ENCODE data around the gene SMIM43.
A peak's percentile ranks its signal among the peaks of the same experiment; 100 is the strongest.
"Not testable (repeated sequence)": the region's sequence is repeated elsewhere in the genome, so short reads cannot be mapped to it uniquely, and the experiment has no call there.

SMIM43 gene

GRCh38 chr4:121749225-121749624, 15.7 kb downstream of the SMIM43 start:
- no peaks in the 10 kb centered on the region for H3K27me3 ChIP-seq (ENCODE audit: control insufficient read depth, insufficient read depth, low read length)
- no peaks in the 10 kb centered on the region for H3K36me3 ChIP-seq (ENCODE audit: control insufficient read depth, insufficient read depth, low read length)
- H3K9me3 ChIP-seq (ENCODE audit: control insufficient read depth, insufficient read depth, low read length), result no peaks in the 10 kb centered on the region
- H3K4me3 ChIP-seq (ENCODE audit: low read depth, low read length), result peak overlapping the region; percentile 14
- peaks cover 23% of the 10 kb centered on the region for H3K4me1 ChIP-seq (ENCODE audit: control insufficient read depth, insufficient read depth, low read length)
- H3K9ac ChIP-seq (ENCODE audit: low read depth, low read length), result no peak overlapping the region

- no peaks in the 10 kb centered on the region for H3K9me3 ChIP-seq (ENCODE audit: control insufficient read depth, insufficient read depth, low read length)
- H3K4me1 ChIP-seq (ENCODE audit: control insufficient read depth, insufficient read depth, low read length), result peaks cover 26% of the 10 kb centered on the region
- no peak overlapping the region for H3K9ac ChIP-seq (ENCODE audit: low read depth, low read length)
- no peak overlapping the region for H3K4me3 ChIP-seq (ENCODE audit: low read depth, low read length)
- H3K27me3 ChIP-seq (ENCODE audit: control insufficient read depth, insufficient read depth, low read length), result no peaks in the 10 kb centered on the region
- H3K36me3 ChIP-seq (ENCODE audit: control insufficient read depth, insufficient read depth, low read length), result no peaks in the 10 kb centered on the region
Observed at GRCh38 chr4:121742794-121743193, 22.2 kb downstream of the SMIM43 start.

GRCh38 chr4:121741751-121742150, 23.2 kb downstream of the SMIM43 start:
- Histone ChIP-seq H3K4me3 (ENCODE audit: low read depth, low read length) (no peak overlapping the region), H3K9me3 (ENCODE audit: control insufficient read depth, insufficient read depth, low read length) (no peaks in the 10 kb centered on the region)

GRCh38 chr4:121740796-121741409, 24.1 kb downstream of the SMIM43 start:
- peaks cover 22% of the 10 kb centered on the region for H3K4me1 ChIP-seq (ENCODE audit: control insufficient read depth, insufficient read depth, low read length)
- no peaks in the 10 kb centered on the region for H3K9me3 ChIP-seq (ENCODE audit: control insufficient read depth, insufficient read depth, low read length)
- H3K9ac ChIP-seq (ENCODE audit: low read depth, low read length), result no peak overlapping the region

More at GRCh38 chr4:121741751-121742150, 23.2 kb downstream of the SMIM43 start:
- Histone ChIP-seq H3K27me3 (ENCODE audit: control insufficient read depth, insufficient read depth, low read length) (no peaks in the 10 kb centered on the region), H3K4me1 (ENCODE audit: control insufficient read depth, insufficient read depth, low read length) (peaks cover 22% of the 10 kb centered on the region), H3K9ac (ENCODE audit: low read depth, low read length) (no peak overlapping the region), H3K36me3 (ENCODE audit: control insufficient read depth, insufficient read depth, low read length) (no peaks in the 10 kb centered on the region)

GRCh38 chr4:121739575-121739974, 25.4 kb downstream of the SMIM43 start:
- Histone ChIP-seq H3K27me3 (ENCODE audit: control insufficient read depth, insufficient read depth, low read length) (no peaks in the 10 kb centered on the region), H3K9ac (ENCODE audit: low read depth, low read length) (no peak overlapping the region), H3K4me3 (ENCODE audit: low read depth, low read length) (no peak overlapping the region), H3K4me1 (ENCODE audit: control insufficient read depth, insufficient read depth, low read length) (peaks cover 22% of the 10 kb centered on the region), H3K36me3 (ENCODE audit: control insufficient read depth, insufficient read depth, low read length) (no peaks in the 10 kb centered on the region), H3K9me3 (ENCODE audit: control insufficient read depth, insufficient read depth, low read length) (no peaks in the 10 kb centered on the region)

More at GRCh38 chr4:121740796-121741409, 24.1 kb downstream of the SMIM43 start:
- H3K4me3 ChIP-seq (ENCODE audit: low read depth, low read length), result no peak overlapping the region
- no peaks in the 10 kb centered on the region for H3K27me3 ChIP-seq (ENCODE audit: control insufficient read depth, insufficient read depth, low read length)
- no peaks in the 10 kb centered on the region for H3K36me3 ChIP-seq (ENCODE audit: control insufficient read depth, insufficient read depth, low read length)

- Histone ChIP-seq H3K9me3 (ENCODE audit: control insufficient read depth, insufficient read depth, low read length) (no peaks in the 10 kb centered on the region), H3K4me1 (ENCODE audit: control insufficient read depth, insufficient read depth, low read length) (peaks cover 22% of the 10 kb centered on the region), H3K36me3 (ENCODE audit: control insufficient read depth, insufficient read depth, low read length) (no peaks in the 10 kb centered on the region), H3K4me3 (ENCODE audit: low read depth, low read length) (no peak overlapping the region), H3K9ac (ENCODE audit: low read depth, low read length) (no peak overlapping the region), H3K27me3 (ENCODE audit: control insufficient read depth, insufficient read depth, low read length) (no peaks in the 10 kb centered on the region)
Observed at GRCh38 chr4:121738780-121739535, 26.0 kb downstream of the SMIM43 start.

- Histone ChIP-seq H3K4me1 (ENCODE audit: control insufficient read depth, insufficient read depth, low read length) (peaks cover 22% of the 10 kb centered on the region), H3K9me3 (ENCODE audit: control insufficient read depth, insufficient read depth, low read length) (no peaks in the 10 kb centered on the region), H3K9ac (ENCODE audit: low read depth, low read length) (no peak overlapping the region), H3K27me3 (ENCODE audit: control insufficient read depth, insufficient read depth, low read length) (no peaks in the 10 kb centered on the region), H3K4me3 (ENCODE audit: low read depth, low read length) (no peak overlapping the region), H3K36me3 (ENCODE audit: control insufficient read depth, insufficient read depth, low read length) (no peaks in the 10 kb centered on the region)
Observed at GRCh38 chr4:121737846-121738554, 27.0 kb downstream of the SMIM43 start.

GRCh38 chr4:121736735-121737351, 28.1 kb downstream of the SMIM43 start:
- H3K36me3 ChIP-seq (ENCODE audit: control insufficient read depth, insufficient read depth, low read length), result no peaks in the 10 kb centered on the region
- H3K4me3 ChIP-seq (ENCODE audit: low read depth, low read length), result no peak overlapping the region
- H3K27me3 ChIP-seq (ENCODE audit: control insufficient read depth, insufficient read depth, low read length), result no peaks in the 10 kb centered on the region
- H3K4me1 ChIP-seq (ENCODE audit: control insufficient read depth, insufficient read depth, low read length), result peaks cover 14% of the 10 kb centered on the region
- no peaks in the 10 kb centered on the region for H3K9me3 ChIP-seq (ENCODE audit: control insufficient read depth, insufficient read depth, low read length)
- no peak overlapping the region for H3K9ac ChIP-seq (ENCODE audit: low read depth, low read length)

- no peaks in the 10 kb centered on the region for H3K4me1 ChIP-seq (ENCODE audit: control insufficient read depth, insufficient read depth, low read length)
- no peak overlapping the region for H3K9ac ChIP-seq (ENCODE audit: low read depth, low read length)
- no peaks in the 10 kb centered on the region for H3K9me3 ChIP-seq (ENCODE audit: control insufficient read depth, insufficient read depth, low read length)
- H3K27me3 ChIP-seq (ENCODE audit: control insufficient read depth, insufficient read depth, low read length), result no peaks in the 10 kb centered on the region
- no peak overlapping the region for H3K4me3 ChIP-seq (ENCODE audit: low read depth, low read length)
- H3K36me3 ChIP-seq (ENCODE audit: control insufficient read depth, insufficient read depth, low read length), result no peaks in the 10 kb centered on the region
Observed at GRCh38 chr4:121734571-121734970, 30.4 kb downstream of the SMIM43 start.

- H3K4me1 ChIP-seq (ENCODE audit: control insufficient read depth, insufficient read depth, low read length), result no peaks in the 10 kb centered on the region
- no peaks in the 10 kb centered on the region for H3K36me3 ChIP-seq (ENCODE audit: control insufficient read depth, insufficient read depth, low read length)
- no peak overlapping the region for H3K9ac ChIP-seq (ENCODE audit: low read depth, low read length)
- no peaks in the 10 kb centered on the region for H3K27me3 ChIP-seq (ENCODE audit: control insufficient read depth, insufficient read depth, low read length)
- H3K9me3 ChIP-seq (ENCODE audit: control insufficient read depth, insufficient read depth, low read length), result no peaks in the 10 kb centered on the region
- no peak overlapping the region for H3K4me3 ChIP-seq (ENCODE audit: low read depth, low read length)
Observed at GRCh38 chr4:121733942-121734341, 31.0 kb downstream of the SMIM43 start.

- H3K9me3 ChIP-seq (ENCODE audit: control insufficient read depth, insufficient read depth, low read length); H3K36me3 ChIP-seq (ENCODE audit: control insufficient read depth, insufficient read depth, low read length); H3K27me3 ChIP-seq (ENCODE audit: control insufficient read depth, insufficient read depth, low read length); H3K4me1 ChIP-seq (ENCODE audit: control insufficient read depth, insufficient read depth, low read length); H3K9ac ChIP-seq (ENCODE audit: low read depth, low read length); H3K4me3 ChIP-seq (ENCODE audit: low read depth, low read length): not testable (repeated sequence)
Observed at GRCh38 chr4:121729753-121730152, 35.2 kb downstream of the SMIM43 start.

Data from iPS-15b (cell line).